Right atrium auricular region (tissue), 2 donors: ENCODE measurements around the gene THRB. TPM values are rescaled to one million over a fixed set of nuclear protein-coding genes. Genes with fewer than 3 reads are reported as not detected.

Experiments used
- DNase-seq: peaks from one replicate; pipeline ENCODE4 v3.0.0-alpha.2; 2019; ENCODE audit warnings: low spot score
- H3K27ac ChIP-seq, 2 donors: fragments of 200-600 bp; sonication (generic); 1 replicate in 1 of 2; 2 replicates in 1 of 2; pipeline ENCODE4 v1.5.1; 2016 to 2019
- H3K27me3 ChIP-seq, 2 donors: fragments of 200-600 bp; sonication (generic); one replicate each; pipeline versions ENCODE4 v1.5.1 to v1.6.0; 2017 to 2019
- H3K36me3 ChIP-seq: fragments of 200-600 bp; sonication (generic); one replicate; pipeline ENCODE4 v1.5.1; 2016
- H3K4me1 ChIP-seq, 2 donors: fragments of 200-600 bp; sonication (generic); one replicate each; pipeline versions ENCODE4 v1.5.1 to v1.6.0; 2017 to 2019
- H3K4me3 ChIP-seq, 2 donors: fragments of 200-600 bp; sonication (generic); 1 replicate in 1 of 2; 2 replicates in 1 of 2; pipeline ENCODE4 v1.5.1; 2017 to 2019; ENCODE audit warnings: mild to moderate bottlenecking in 1 of 2, moderate library complexity in 1 of 2
- H3K9me3 ChIP-seq, 2 donors: fragments of 200-600 bp; sonication (generic); one replicate each; pipeline ENCODE4 v1.5.1; 2019
- CTCF ChIP-seq, 2 donors: fragments of 200-600 bp; sonication (generic); IDR thresholded peaks; one replicate each; pipeline ENCODE4 v1.5.1; 2019; ENCODE audit warnings: antibody characterized with exemption in 2 of 2
- total RNA-seq, 2 donors: library from RNA; depleted of rRNA; stranded (reverse); fragments of >200 nt; gene quantifications; one replicate each; pipeline ENCODE4 v1.1.0, GENCODE V29; 2016

The THRB gene
- total RNA-seq, 2 donors from 2014 or later, result 4.2 to 7.0 TPM

- Histone ChIP-seq H3K9me3 (no peaks in the 10 kb centered on the region), H3K4me3 (no peak overlapping the region), H3K27ac (no peak overlapping the region), H3K27me3 (no peaks in the 10 kb centered on the region), H3K4me1 (no peaks in the 10 kb centered on the region), H3K36me3 (no peaks in the 10 kb centered on the region)
- TF ChIP-seq CTCF (IDR thresholded peaks at IDR 0.05), result no peak
- DNase-seq, result no peak
Measured at GRCh38 chr3:24249523-24249922, 245.1 kb downstream of the THRB start.

- no peak for DNase-seq
- Histone ChIP-seq H3K4me1 (peaks cover 0 to 10% of the 10 kb centered on the region in 2 donors), H3K36me3 (no peaks in the 10 kb centered on the region), H3K27ac (no peak overlapping the region), H3K9me3 (no peaks in the 10 kb centered on the region), H3K27me3 (no peaks in the 10 kb centered on the region), H3K4me3 (no peak overlapping the region)
- TF ChIP-seq CTCF (IDR thresholded peaks at IDR 0.05), result no peak
Measured at GRCh38 chr3:24245056-24245455, 249.6 kb downstream of the THRB start.

- Histone ChIP-seq H3K27ac (no peak overlapping the region), H3K4me1 (peaks cover 0 to 10% of the 10 kb centered on the region in 2 donors), H3K9me3 (no peaks in the 10 kb centered on the region), H3K36me3 (no peaks in the 10 kb centered on the region), H3K27me3 (no peaks in the 10 kb centered on the region), H3K4me3 (no peak overlapping the region)
- no peak for DNase-seq
- no peak for TF ChIP-seq CTCF (IDR thresholded peaks at IDR 0.05)
Measured at GRCh38 chr3:24244491-24244890, 250.2 kb downstream of the THRB start.

GRCh38 chr3:24242012-24242698 lies 252.5 kb downstream of the THRB start:
- DNase-seq, result no peak

GRCh38 chr3:24240306-24240705 lies 254.3 kb downstream of the THRB start:
- peaks cover 0 to 16% of the 10 kb centered on the region in 2 donors for H3K4me1 ChIP-seq
- H3K27ac ChIP-seq, result no peak overlapping the region
- no peaks in the 10 kb centered on the region for H3K36me3 ChIP-seq

More at GRCh38 chr3:24242012-24242698, 252.5 kb downstream of the THRB start:
- Histone ChIP-seq H3K36me3 (no peaks in the 10 kb centered on the region), H3K9me3 (no peaks in the 10 kb centered on the region), H3K4me1 (peaks cover 0 to 16% of the 10 kb centered on the region in 2 donors), H3K4me3 (no peak overlapping the region), H3K27me3 (no peaks in the 10 kb centered on the region), H3K27ac (no peak overlapping the region)
- no peak for TF ChIP-seq CTCF (IDR thresholded peaks at IDR 0.05)

More at GRCh38 chr3:24240306-24240705, 254.3 kb downstream of the THRB start:
- Histone ChIP-seq H3K9me3 (no peaks in the 10 kb centered on the region), H3K27me3 (no peaks in the 10 kb centered on the region), H3K4me3 (no peak overlapping the region)
- no peak for TF ChIP-seq CTCF (IDR thresholded peaks at IDR 0.05)
- no peak for DNase-seq
